ENCODE data around the gene TSPEAR.

The TSPEAR gene

DNA sequence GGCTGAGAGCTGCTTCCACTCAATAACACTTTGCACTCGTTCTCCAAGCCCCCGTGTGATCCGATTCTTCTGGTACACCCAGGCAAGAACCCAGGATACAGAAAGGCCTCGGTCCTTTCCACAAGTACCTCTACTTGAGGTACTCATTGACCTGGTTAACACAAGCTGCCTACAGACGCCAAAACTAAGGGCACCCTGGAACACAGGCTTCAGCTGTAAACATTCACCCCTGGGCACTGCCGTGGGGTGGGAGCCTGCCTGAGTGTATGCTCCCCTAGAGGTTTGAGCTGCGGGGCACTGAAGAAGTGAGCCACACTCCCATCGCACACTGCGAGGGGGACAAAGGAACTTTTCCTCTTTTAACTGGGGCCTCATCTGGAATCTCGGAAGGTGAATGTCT, 225.6 kb downstream of the TSPEAR start:
- no peak for TF ChIP-seq CTCF (IDR thresholded peaks at IDR 0.05; ENCODE audit: low read depth, low read length, poor library complexity, severe bottlenecking)
- no peak for TF ChIP-seq EZH2phosphoT487 (IDR thresholded peaks at IDR 0.05; ENCODE audit: borderline replicate concordance, low read length)
- no peaks in the 10 kb centered on the region for H3F3A ChIP-seq (ENCODE audit: control insufficient read depth, insufficient read depth)
- H4K20me1 ChIP-seq (ENCODE audit: control insufficient read depth, insufficient read depth, low read depth, low read length): no peaks in the 10 kb centered on the region
- H3K27ac ChIP-seq (ENCODE audit: low read depth, low read length): no peak overlapping the region
- no peak overlapping the region for H3K4me3 ChIP-seq (ENCODE audit: low read length)
- peaks cover 14% of the 10 kb centered on the region for H3K9me3 ChIP-seq (ENCODE audit: control insufficient read depth, insufficient read depth, low read length)
- no peaks in the 10 kb centered on the region for H3K36me3 ChIP-seq (ENCODE audit: control insufficient read depth, low read length)
- no peaks in the 10 kb centered on the region for H3K79me2 ChIP-seq (ENCODE audit: control insufficient read depth, low read length)
- H3K4me2 ChIP-seq (ENCODE audit: low read length): no peak overlapping the region
- no peaks in the 10 kb centered on the region for H3K4me1 ChIP-seq (ENCODE audit: control insufficient read depth, low read length)
- no peaks in the 10 kb centered on the region for H3K9me2 ChIP-seq (replicated peaks; ENCODE audit: control insufficient read depth, low read length)
- no peaks in the 10 kb centered on the region for H3K27me3 ChIP-seq (ENCODE audit: control insufficient read depth, low read length)

GRCh38 chr21:44485254-44485793, 226.0 kb downstream of the TSPEAR start:
- H3K4me2 ChIP-seq (ENCODE audit: low read length): no peak overlapping the region

DNA sequence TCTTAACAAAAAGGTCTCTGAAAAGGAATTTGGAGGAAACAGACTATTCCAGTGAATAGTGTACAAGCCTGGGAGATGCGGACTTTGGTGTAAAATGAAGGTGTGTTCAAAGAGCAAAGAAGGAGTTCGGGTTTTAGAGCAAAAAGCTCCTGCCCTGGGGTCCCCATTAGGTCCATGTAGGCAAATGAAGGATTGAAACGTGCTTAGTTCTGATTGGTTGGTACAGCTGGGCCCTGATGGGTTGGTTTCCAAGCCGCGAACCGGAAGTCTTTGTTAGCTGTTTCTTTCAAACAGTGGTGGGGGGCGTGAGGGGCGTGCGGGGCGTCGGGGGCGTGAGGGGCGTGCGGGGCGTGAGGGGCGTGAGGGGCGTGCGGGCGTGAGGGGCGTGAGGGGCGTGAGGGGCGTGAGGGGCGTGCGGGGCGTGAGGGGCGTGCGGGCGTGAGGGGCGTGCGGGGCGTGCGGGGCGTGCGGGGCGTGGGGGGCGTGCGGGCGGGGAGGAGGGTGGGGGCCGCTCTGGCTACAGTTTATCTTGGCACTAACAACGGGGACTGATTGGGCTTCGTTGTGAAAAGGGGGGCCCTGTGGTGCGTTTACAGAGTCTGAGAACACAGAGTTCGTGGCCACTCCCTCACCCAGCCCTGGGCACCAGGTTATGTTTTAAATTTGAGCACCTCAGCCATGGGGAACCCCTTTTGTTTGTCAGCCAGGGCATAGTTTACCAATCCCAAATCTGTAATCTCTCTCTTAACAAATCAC, 226.7 kb downstream of the TSPEAR start:
- no peak overlapping the region for H3K4me2 ChIP-seq (ENCODE audit: low read length)
- no peaks in the 10 kb centered on the region for H3F3A ChIP-seq (ENCODE audit: control insufficient read depth, insufficient read depth)
- no peaks in the 10 kb centered on the region for H3K36me3 ChIP-seq (ENCODE audit: control insufficient read depth, low read length)
- H3K9me2 ChIP-seq (replicated peaks; ENCODE audit: control insufficient read depth, low read length): no peaks in the 10 kb centered on the region
- H3K79me2 ChIP-seq (ENCODE audit: control insufficient read depth, low read length): no peaks in the 10 kb centered on the region
- no peaks in the 10 kb centered on the region for H3K4me1 ChIP-seq (ENCODE audit: control insufficient read depth, low read length)
- H3K9me3 ChIP-seq (ENCODE audit: control insufficient read depth, insufficient read depth, low read length): peaks cover 14% of the 10 kb centered on the region
- no peaks in the 10 kb centered on the region for H3K27me3 ChIP-seq (ENCODE audit: control insufficient read depth, low read length)
- no peaks in the 10 kb centered on the region for H4K20me1 ChIP-seq (ENCODE audit: control insufficient read depth, insufficient read depth, low read depth, low read length)
- TF ChIP-seq EZH2phosphoT487 (IDR thresholded peaks at IDR 0.05; ENCODE audit: borderline replicate concordance, low read length) (no peak), CTCF (IDR thresholded peaks at IDR 0.05; ENCODE audit: low read depth, low read length, poor library complexity, severe bottlenecking) (no peak)
- no peak overlapping the region for H3K27ac ChIP-seq (ENCODE audit: low read depth, low read length)
- H3K4me3 ChIP-seq (ENCODE audit: low read length): no peak overlapping the region

More at GRCh38 chr21:44485254-44485793, 226.0 kb downstream of the TSPEAR start:
- no peaks in the 10 kb centered on the region for H3K4me1 ChIP-seq (ENCODE audit: control insufficient read depth, low read length)
- H3K36me3 ChIP-seq (ENCODE audit: control insufficient read depth, low read length): no peaks in the 10 kb centered on the region
- H3K27ac ChIP-seq (ENCODE audit: low read depth, low read length): no peak overlapping the region
- H3K9me3 ChIP-seq (ENCODE audit: control insufficient read depth, insufficient read depth, low read length): peaks cover 14% of the 10 kb centered on the region
- no peaks in the 10 kb centered on the region for H3F3A ChIP-seq (ENCODE audit: control insufficient read depth, insufficient read depth)
- no peaks in the 10 kb centered on the region for H3K9me2 ChIP-seq (replicated peaks; ENCODE audit: control insufficient read depth, low read length)
- no peaks in the 10 kb centered on the region for H4K20me1 ChIP-seq (ENCODE audit: control insufficient read depth, insufficient read depth, low read depth, low read length)
- no peak for TF ChIP-seq EZH2phosphoT487 (IDR thresholded peaks at IDR 0.05; ENCODE audit: borderline replicate concordance, low read length)
- TF ChIP-seq CTCF (IDR thresholded peaks at IDR 0.05; ENCODE audit: low read depth, low read length, poor library complexity, severe bottlenecking): no peak
- no peaks in the 10 kb centered on the region for H3K79me2 ChIP-seq (ENCODE audit: control insufficient read depth, low read length)
- no peak overlapping the region for H3K4me3 ChIP-seq (ENCODE audit: low read length)
- H3K27me3 ChIP-seq (ENCODE audit: control insufficient read depth, low read length): no peaks in the 10 kb centered on the region

Measured in DOHH2 (cell line).